T-helper 2 cell treated with Interferon-gamma antibody and Interleukin-4, amounts not matched to agents 5 μg/mL and 100 μg/mL, for 36 hours (primary cell): Measurements from ENCODE around the gene ME3.
"Not testable (repeated sequence)": the region's sequence is repeated elsewhere in the genome, so short reads cannot be mapped to it uniquely, and the experiment has no call there.

Experiments used
- DNase-seq: peaks from one replicate; pipeline ENCODE4 v3.0.0; 2021; ENCODE audit warnings: low spot score
- H3K27ac Mint-ChIP-seq: one replicate; pipeline ENCODE4 v1.8.0; 2021; ENCODE audit warnings: mild to moderate bottlenecking, mixed read lengths
- H3K27me3 Mint-ChIP-seq: one replicate; pipeline ENCODE4 v1.8.0; 2021; ENCODE audit warnings: low read depth, mixed read lengths
- H3K36me3 Mint-ChIP-seq: one replicate; pipeline ENCODE4 v1.8.0; 2021; ENCODE audit warnings: low read depth, mixed read lengths
- H3K4me1 Mint-ChIP-seq: one replicate; pipeline ENCODE4 v1.8.0; 2021; ENCODE audit warnings: low read depth, mixed read lengths
- H3K4me3 Mint-ChIP-seq: one replicate; pipeline ENCODE4 v1.8.0; 2022; ENCODE audit warnings: mild to moderate bottlenecking, moderate library complexity, mixed read lengths
- H3K9me3 Mint-ChIP-seq: one replicate; pipeline ENCODE4 v1.8.0; 2021; ENCODE audit warnings: mixed read lengths

ME3 gene

GRCh38 chr11:86447763-86448480, 224.5 kb downstream of the ME3 start:
- H3K4me3 Mint-ChIP-seq, result no peak overlapping the region
- no peaks in the 10 kb centered on the region for H3K27me3 Mint-ChIP-seq
- peak; percentile 49 for DNase-seq
- peak overlapping the region; percentile 32 for H3K27ac Mint-ChIP-seq
- peaks cover 2% of the 10 kb centered on the region for H3K36me3 Mint-ChIP-seq
- peaks cover 13% of the 10 kb centered on the region for H3K4me1 Mint-ChIP-seq
- H3K9me3 Mint-ChIP-seq, result no peaks in the 10 kb centered on the region

DNA sequence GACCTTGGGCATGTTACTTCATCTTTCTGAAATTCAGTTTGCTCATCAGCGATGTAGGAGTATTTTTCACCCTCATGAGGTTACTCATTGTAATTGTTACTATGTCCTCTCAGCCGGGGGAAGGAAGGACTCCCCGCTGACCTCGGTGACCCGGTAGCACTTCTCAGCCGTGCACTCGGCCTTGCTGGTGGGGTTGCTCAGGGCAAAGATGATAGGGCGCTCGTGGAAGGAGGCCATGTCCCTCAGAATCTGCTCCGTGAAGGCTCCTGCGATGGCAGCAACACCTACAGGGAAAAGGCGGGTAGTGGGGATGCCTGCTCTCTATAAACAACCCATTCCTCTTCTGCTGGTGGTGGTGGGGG, 225.5 kb downstream of the ME3 start:
- Mint-ChIP-seq H3K27me3 (no peaks in the 10 kb centered on the region), H3K27ac (no peak overlapping the region), H3K4me3 (no peak overlapping the region), H3K36me3 (peaks cover 2% of the 10 kb centered on the region), H3K9me3 (no peaks in the 10 kb centered on the region), H3K4me1 (peaks cover 13% of the 10 kb centered on the region)
- DNase-seq, result no peak

DNA sequence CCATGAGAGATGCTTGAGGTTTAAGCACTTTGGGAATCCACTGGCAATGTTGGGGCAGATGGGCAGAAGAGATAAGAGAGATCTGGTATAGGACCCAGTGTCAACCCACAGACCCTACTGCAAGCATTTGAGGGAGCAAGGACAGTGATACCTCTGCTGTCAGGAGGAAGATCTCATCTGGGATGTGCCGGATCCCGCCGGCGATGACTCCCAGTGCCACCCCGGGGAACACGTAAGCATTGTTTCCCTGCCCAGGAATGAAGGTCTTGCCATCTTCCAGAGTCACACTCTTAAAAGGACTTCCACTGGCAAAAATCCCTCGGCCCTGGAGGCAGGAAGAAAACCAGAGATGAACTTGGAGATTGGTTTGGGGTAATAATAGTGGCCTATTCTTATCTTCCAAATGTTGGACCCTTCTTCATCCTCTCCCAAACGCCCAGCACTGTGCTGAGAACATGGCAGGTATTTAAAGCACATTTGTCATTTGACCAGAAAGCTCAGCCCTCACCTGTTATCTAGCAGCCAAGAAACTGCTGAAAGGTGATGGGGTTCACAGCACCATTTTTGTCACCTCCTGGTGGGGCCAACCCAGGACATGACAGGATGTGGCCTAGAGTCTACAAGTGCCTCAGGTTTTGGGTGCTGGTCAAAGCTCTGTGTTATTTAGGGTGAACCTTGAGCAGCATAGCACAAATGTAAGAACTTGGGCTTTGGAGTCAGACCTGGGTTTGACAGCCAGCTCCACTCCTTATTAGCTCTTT, 226.1 kb downstream of the ME3 start:
- peak; percentile 4 for DNase-seq
- H3K4me3 Mint-ChIP-seq, result no peak overlapping the region
- no peak overlapping the region for H3K27ac Mint-ChIP-seq
- H3K27me3 Mint-ChIP-seq, result no peaks in the 10 kb centered on the region
- H3K9me3 Mint-ChIP-seq, result no peaks in the 10 kb centered on the region
- peaks cover 2% of the 10 kb centered on the region for H3K36me3 Mint-ChIP-seq
- H3K4me1 Mint-ChIP-seq, result peaks cover 13% of the 10 kb centered on the region

GRCh38 chr11:86444981-86445380, 227.4 kb downstream of the ME3 start:
- peak; percentile 6 for DNase-seq
- Mint-ChIP-seq H3K4me3 (no peak overlapping the region), H3K36me3 (peaks cover 2% of the 10 kb centered on the region), H3K9me3 (no peaks in the 10 kb centered on the region), H3K4me1 (peaks cover 13% of the 10 kb centered on the region), H3K27ac (no peak overlapping the region), H3K27me3 (no peaks in the 10 kb centered on the region)

- no peaks in the 10 kb centered on the region for H3K27me3 Mint-ChIP-seq
- peaks cover 12% of the 10 kb centered on the region for H3K4me1 Mint-ChIP-seq
- H3K36me3 Mint-ChIP-seq, result peaks cover 2% of the 10 kb centered on the region
- DNase-seq, result peak; percentile 4
- H3K27ac Mint-ChIP-seq, result no peak overlapping the region
- H3K9me3 Mint-ChIP-seq, result no peaks in the 10 kb centered on the region
- H3K4me3 Mint-ChIP-seq, result no peak overlapping the region
Measured at GRCh38 chr11:86443415-86443814, 229.0 kb downstream of the ME3 start.

DNA sequence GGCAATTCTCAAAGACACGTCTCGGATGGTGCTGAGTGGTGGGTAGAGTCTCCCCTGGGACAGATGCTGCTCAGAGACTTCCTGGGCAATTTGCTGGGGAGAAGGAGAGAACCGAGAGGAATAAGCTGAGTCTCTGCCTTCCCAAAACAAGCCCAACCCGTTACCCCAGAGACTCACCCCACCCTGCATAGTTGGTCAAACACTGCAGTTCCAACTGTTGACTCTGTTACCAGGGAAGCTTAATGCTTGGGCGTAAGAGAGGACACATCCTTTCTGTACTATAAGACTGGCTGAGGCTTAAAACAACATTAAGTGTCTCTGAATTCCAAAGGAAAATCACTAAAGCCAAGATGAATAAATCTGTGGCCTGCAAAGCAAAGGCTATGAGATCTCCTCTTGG, 229.6 kb downstream of the ME3 start:
- Mint-ChIP-seq H3K27ac (no peak overlapping the region), H3K36me3 (peaks cover 2% of the 10 kb centered on the region), H3K27me3 (no peaks in the 10 kb centered on the region), H3K4me1 (peaks cover 6% of the 10 kb centered on the region), H3K4me3 (no peak overlapping the region), H3K9me3 (no peaks in the 10 kb centered on the region)
- DNase-seq, result peak; percentile 0

DNA sequence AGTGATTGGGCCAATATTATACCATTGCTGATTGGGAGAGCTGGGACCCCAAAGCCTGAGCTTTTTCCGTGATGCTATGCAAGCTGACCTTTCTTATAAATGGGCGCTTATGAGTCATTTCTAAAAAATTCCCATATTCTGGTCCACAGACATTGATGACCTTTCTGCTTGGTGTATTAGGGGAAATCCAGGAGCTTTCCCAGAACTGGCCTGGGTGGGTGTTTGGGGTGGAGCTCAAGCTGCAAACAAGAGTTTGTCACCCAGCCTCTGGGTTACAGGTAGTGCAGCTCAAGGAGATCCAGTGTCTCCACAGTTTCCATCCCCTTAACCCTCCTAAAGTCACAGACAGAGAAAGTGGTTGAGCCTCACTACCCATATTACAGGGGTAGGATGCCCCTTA, 230.0 kb downstream of the ME3 start:
- H3K9me3 Mint-ChIP-seq, result no peaks in the 10 kb centered on the region
- H3K27me3 Mint-ChIP-seq, result no peaks in the 10 kb centered on the region
- H3K27ac Mint-ChIP-seq, result no peak overlapping the region

GRCh38 chr11:86440843-86441242, 231.6 kb downstream of the ME3 start:
- no peaks in the 10 kb centered on the region for H3K4me1 Mint-ChIP-seq
- no peak overlapping the region for H3K4me3 Mint-ChIP-seq
- DNase-seq, result no peak
- H3K36me3 Mint-ChIP-seq, result no peaks in the 10 kb centered on the region
- no peak overlapping the region for H3K27ac Mint-ChIP-seq
- no peaks in the 10 kb centered on the region for H3K27me3 Mint-ChIP-seq
- H3K9me3 Mint-ChIP-seq, result no peaks in the 10 kb centered on the region

More for the DNA sequence above, 230.0 kb downstream of the ME3 start:
- H3K4me3 Mint-ChIP-seq, result no peak overlapping the region
- peaks cover 2% of the 10 kb centered on the region for H3K36me3 Mint-ChIP-seq
- H3K4me1 Mint-ChIP-seq, result peaks cover 4% of the 10 kb centered on the region
- DNase-seq, result peak; percentile 40

DNA sequence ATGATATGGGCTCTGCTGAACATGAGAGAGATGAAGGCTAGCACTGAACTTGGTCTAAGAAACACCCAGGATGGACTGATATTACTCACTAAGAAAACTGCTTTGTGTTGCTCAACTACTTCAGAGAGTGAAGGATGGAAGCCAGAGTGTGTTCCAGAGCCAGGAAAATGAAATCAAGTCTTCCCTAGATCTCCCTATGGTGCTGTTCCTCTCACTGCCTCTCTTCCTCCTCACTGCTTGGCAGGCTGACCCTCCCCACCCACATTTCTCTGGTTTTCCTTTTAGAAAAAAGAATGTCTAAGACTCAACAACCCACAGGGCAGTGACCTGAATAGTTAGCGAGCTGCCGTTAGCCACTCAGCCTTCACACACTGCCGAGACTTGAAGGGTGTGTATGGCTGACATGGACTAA, 232.1 kb downstream of the ME3 start:
- no peak overlapping the region for H3K4me3 Mint-ChIP-seq
- H3K4me1 Mint-ChIP-seq, result no peaks in the 10 kb centered on the region
- peak; percentile 3 for DNase-seq
- no peaks in the 10 kb centered on the region for H3K36me3 Mint-ChIP-seq
- no peak overlapping the region for H3K27ac Mint-ChIP-seq
- no peaks in the 10 kb centered on the region for H3K9me3 Mint-ChIP-seq
- H3K27me3 Mint-ChIP-seq, result no peaks in the 10 kb centered on the region

- Mint-ChIP-seq H3K27ac (no peak overlapping the region), H3K36me3 (no peaks in the 10 kb centered on the region), H3K4me3 (no peak overlapping the region), H3K9me3 (no peaks in the 10 kb centered on the region), H3K4me1 (no peaks in the 10 kb centered on the region), H3K27me3 (no peaks in the 10 kb centered on the region)
- DNase-seq, result no peak
Measured at GRCh38 chr11:86438685-86439084, 233.7 kb downstream of the ME3 start.

- no peak overlapping the region for H3K27ac Mint-ChIP-seq
- H3K4me1 Mint-ChIP-seq, result no peaks in the 10 kb centered on the region
- H3K27me3 Mint-ChIP-seq, result no peaks in the 10 kb centered on the region
- H3K36me3 Mint-ChIP-seq, result no peaks in the 10 kb centered on the region
- H3K4me3 Mint-ChIP-seq, result no peak overlapping the region
- DNase-seq, result no peak
- peaks cover 4% of the 10 kb centered on the region for H3K9me3 Mint-ChIP-seq
Measured at GRCh38 chr11:86435711-86436110, 236.7 kb downstream of the ME3 start.

GRCh38 chr11:86433361-86434095, 238.9 kb downstream of the ME3 start:
- not testable (repeated sequence) for H3K27me3 Mint-ChIP-seq, DNase-seq, H3K9me3 Mint-ChIP-seq, H3K4me1 Mint-ChIP-seq, H3K27ac Mint-ChIP-seq, H3K4me3 Mint-ChIP-seq, H3K36me3 Mint-ChIP-seq

GRCh38 chr11:86431258-86431657, 241.2 kb downstream of the ME3 start:
- Mint-ChIP-seq H3K4me1 (no peaks in the 10 kb centered on the region), H3K27ac (peak overlapping the region; percentile 63), H3K36me3 (no peaks in the 10 kb centered on the region), H3K9me3 (peaks cover 7% of the 10 kb centered on the region), H3K27me3 (peaks cover 8% of the 10 kb centered on the region), H3K4me3 (peak overlapping the region; percentile 55)
- DNase-seq, result no peak

- Mint-ChIP-seq H3K9me3 (peaks cover 7% of the 10 kb centered on the region), H3K27me3 (peaks cover 8% of the 10 kb centered on the region), H3K36me3 (no peaks in the 10 kb centered on the region), H3K4me3 (no peak overlapping the region), H3K4me1 (no peaks in the 10 kb centered on the region), H3K27ac (no peak overlapping the region)
- DNase-seq, result no peak
Measured at GRCh38 chr11:86427441-86427840, 245.0 kb downstream of the ME3 start.
